HCT116 (cell line): Measurements from ENCODE around the gene ALLC. TPM values are rescaled to one million over a fixed set of nuclear protein-coding genes. Genes with fewer than 3 reads are reported as not detected.

ENCODE experiments used
- ATAC-seq: fragments of 200-7000 bp; cut with Tn5 transposase; 2 replicates; pipeline ENCODE4 v1.9.1; 2020; ENCODE audit warnings: mild to moderate bottlenecking, moderate library complexity
- BruUV-seq: library from RNA; stranded (reverse); fragments of 400-500 nt; replicated peaks from 2 replicates; lab custom pipeline; 2021; lab: Mats Ljungman, UMichigan
- CTCF ChIA-PET: fragments of 300-600 bp; sonication (Branson Sonifier 250); formaldehyde crosslinking; loops from one replicate; lab custom pipeline; 2021; ENCODE audit warnings: antibody characterized with exemption; lab: Charles Lee
- POLR2A ChIA-PET: fragments of 300-600, 350-600 bp; sonication (Branson Sonifier 250); formaldehyde crosslinking; loops from one replicate; lab custom pipeline; 2021; ENCODE audit warnings: antibody characterized with exemption; lab: Charles Lee
- RAD21 ChIA-PET, 2 experiments: fragments of 300-600 bp; sonication (Branson Sonifier 250); formaldehyde crosslinking; loops; one replicate each; lab custom pipeline; 2023; ENCODE audit warnings: low total read pairs in 2 of 2; ENCODE audit not compliant: uncharacterized antibody in 2 of 2, unreplicated experiment in 2 of 2, low non-redundant PET in 1 of 2; lab: Charles Lee
- DNase-seq: peaks from one replicate; pipeline ENCODE4 v3.0.0-alpha.2; 2010; ENCODE audit warnings: low read depth, low spot score
- H2AFZ ChIP-seq: fragments of 200-600 bp; shearing (Covaris generic), sonication (generic); 2 replicates; pipeline ENCODE4 v1.6.1; 2017; ENCODE audit warnings: low read depth, mixed run types, mixed read lengths, antibody characterized with exemption, low read length; ENCODE audit not compliant: poor library complexity, severe bottlenecking
- H3K27ac ChIP-seq: 2 replicates; pipeline ENCODE4 v1.5.1; 2012; ENCODE audit warnings: low read depth, low read length
- H3K27me3 ChIP-seq: fragments of 200-600 bp; sonication (generic); 2 replicates; pipeline ENCODE4 v1.6.1; 2016; ENCODE audit warnings: mixed run types, low read length, mixed read lengths; ENCODE audit not compliant: insufficient read depth
- H3K36me3 ChIP-seq, 2 experiments: fragments of 200-500 bp in 1 of 2; fragments of 200-600 bp in 1 of 2; sonication (Bioruptor generic) in 1 of 2; sonication (generic) in 1 of 2; 2 replicates each; pipeline versions ENCODE4 v1.5.1 to v1.6.1; 2014 to 2016; ENCODE audit warnings: low read length in 2 of 2, inconsistent platforms in 1 of 2, mixed read lengths in 1 of 2, mixed run types in 1 of 2; ENCODE audit not compliant: insufficient read depth in 2 of 2, control insufficient read depth in 1 of 2
- H3K4me1 ChIP-seq, 2 experiments: fragments of 200-600 bp in 1 of 2; sonication (generic) in 1 of 2; 2 replicates each; pipeline versions ENCODE4 v1.5.1 to v1.6.1; 2012 to 2017; ENCODE audit warnings: low read length in 2 of 2, inconsistent platforms in 1 of 2, mild to moderate bottlenecking in 1 of 2, mixed read lengths in 1 of 2, mixed run types in 1 of 2, moderate library complexity in 1 of 2; ENCODE audit not compliant: insufficient read depth in 2 of 2, control insufficient read depth in 1 of 2
- H3K4me2 ChIP-seq: fragments of 200-600 bp; sonication (generic); 2 replicates; pipeline ENCODE4 v1.6.1; 2017; ENCODE audit warnings: mixed run types, low read length, mixed read lengths
- H3K4me3 ChIP-seq, 2 experiments: fragments of 200-600 bp in 1 of 2; sonication (generic) in 1 of 2; replicated peaks in 1 of 2; 2 replicates each; pipeline ENCODE4 v1.5.1; 2011 to 2016; ENCODE audit warnings: low read length in 2 of 2, control low read depth in 1 of 2, low read depth in 1 of 2, mild to moderate bottlenecking in 1 of 2, mixed read lengths in 1 of 2, mixed run types in 1 of 2
- H3K79me2 ChIP-seq: fragments of 200-600 bp; sonication (generic); 2 replicates; pipeline ENCODE4 v1.6.1; 2017; ENCODE audit warnings: mild to moderate bottlenecking, mixed run types, low read length, moderate library complexity, mixed read lengths; ENCODE audit not compliant: insufficient read depth
- H3K9ac ChIP-seq: fragments of 200-600 bp; sonication (generic); 2 replicates; pipeline ENCODE4 v1.6.1; 2016; ENCODE audit warnings: low read length, mixed read lengths
- H3K9me2 ChIP-seq: fragments of 200-600 bp; sonication (generic), shearing (Covaris generic); 2 replicates; pipeline ENCODE4 v1.6.1; 2017; ENCODE audit warnings: mixed run types, mild to moderate bottlenecking, moderate library complexity; ENCODE audit not compliant: insufficient read depth
- H3K9me3 ChIP-seq, 2 experiments: fragments of 200-500 bp in 1 of 2; fragments of 200-600 bp in 1 of 2; sonication (Bioruptor generic) in 1 of 2; sonication (generic) in 1 of 2; 2 replicates each; pipeline ENCODE4 v1.6.1; 2014 to 2017; ENCODE audit warnings: low read length in 2 of 2, mixed read lengths in 2 of 2, inconsistent platforms in 1 of 2, low read depth in 1 of 2, mild to moderate bottlenecking in 1 of 2, mixed run types in 1 of 2, moderate library complexity in 1 of 2; ENCODE audit not compliant: control insufficient read depth in 1 of 2, insufficient read depth in 1 of 2
- H4K20me1 ChIP-seq: fragments of 200-600 bp; sonication (generic), shearing (Covaris generic); 2 replicates; pipeline ENCODE4 v1.6.1; 2017; ENCODE audit warnings: mixed run types, mild to moderate bottlenecking, moderate library complexity; ENCODE audit not compliant: insufficient read depth
- CBX3 ChIP-seq: IDR thresholded peaks from 2 replicates; pipeline ENCODE4 v1.6.1; 2012; ENCODE audit warnings: low read depth
- CEBPB ChIP-seq: IDR thresholded peaks from 2 replicates; pipeline ENCODE4 v1.6.1; 2012; ENCODE audit warnings: low read depth
- EZH2 ChIP-seq: fragments of 200-600 bp; sonication (generic); IDR thresholded peaks from 2 replicates; pipeline ENCODE4 v1.6.1; 2017; ENCODE audit warnings: antibody characterized with exemption, mixed run types
- EZH2phosphoT487 ChIP-seq: fragments of 200-600 bp; IDR thresholded peaks from 2 replicates; pipeline ENCODE4 v1.6.1; 2018; ENCODE audit warnings: antibody characterized with exemption, borderline replicate concordance
- FOSL1 ChIP-seq: IDR thresholded peaks from 2 replicates; pipeline ENCODE4 v1.6.1; 2012; ENCODE audit warnings: low read depth
- JUND ChIP-seq: IDR thresholded peaks from 2 replicates; pipeline ENCODE4 v1.6.1; 2012
- MAX ChIP-seq: IDR thresholded peaks from 2 replicates; pipeline ENCODE4 v1.6.1; 2012
- REST ChIP-seq: IDR thresholded peaks from 2 replicates; pipeline ENCODE4 v1.6.1; 2012; ENCODE audit warnings: low read depth
- SIN3A ChIP-seq: IDR thresholded peaks from 2 replicates; pipeline ENCODE4 v1.6.1; 2012; ENCODE audit warnings: low read depth
- SP1 ChIP-seq: IDR thresholded peaks from 2 replicates; pipeline ENCODE4 v1.6.1; 2012; ENCODE audit warnings: low read depth
- TCF7L2 ChIP-seq: IDR thresholded peaks from 2 replicates; pipeline ENCODE4 v1.7.0; 2011; ENCODE audit warnings: borderline replicate concordance, inconsistent platforms; ENCODE audit not compliant: insufficient read depth, insufficient read length; ENCODE audit errors: extremely low read depth
- YY1 ChIP-seq: IDR thresholded peaks from 2 replicates; pipeline ENCODE4 v1.6.1; 2011; ENCODE audit warnings: low read length, low read depth, moderate library complexity, mild to moderate bottlenecking; ENCODE audit not compliant: insufficient replicate concordance; ENCODE audit errors: extremely low read depth
- ZBTB33 ChIP-seq: IDR thresholded peaks from 2 replicates; pipeline ENCODE4 v1.6.1; 2011; ENCODE audit warnings: mild to moderate bottlenecking, low read length, moderate library complexity; ENCODE audit not compliant: insufficient replicate concordance; ENCODE audit errors: extremely low read depth
- intact Hi-C: fragments of 100-400 bp; cut with micrococcal nuclease; formaldehyde crosslinking; loops from 2 replicates; pipeline ENCODE4 v1.10.0; 2022
- total RNA-seq: library from RNA; stranded (reverse); gene quantifications from one replicate; pipeline ENCODE4 v1.2.1, GENCODE V29; 2021; ENCODE audit not compliant: unreplicated experiment
- TF ChIP-seq, protein P1 (sequence below), 3 experiments: fragments of 200-600 bp in 1 of 3; sonication (generic) in 1 of 3; IDR thresholded peaks in 2 of 3; conservative IDR thresholded peaks in 1 of 3; 2 replicates each; pipeline ENCODE4 v1.5.1; 2012 to 2017; ENCODE audit warnings: low read depth in 2 of 3, low read length in 2 of 3, antibody characterized with exemption in 1 of 3, borderline replicate concordance in 1 of 3, control low read depth in 1 of 3, mild to moderate bottlenecking in 1 of 3, mixed read lengths in 1 of 3, mixed run types in 1 of 3, moderate library complexity in 1 of 3; ENCODE audit not compliant: insufficient read depth in 1 of 3
- TF ChIP-seq, protein P2 (sequence below): IDR thresholded peaks from 2 replicates; pipeline ENCODE4 v1.6.1; 2012

Gene ALLC
- total RNA-seq, 1 experiment from 2014 or later: not detected

DNA sequence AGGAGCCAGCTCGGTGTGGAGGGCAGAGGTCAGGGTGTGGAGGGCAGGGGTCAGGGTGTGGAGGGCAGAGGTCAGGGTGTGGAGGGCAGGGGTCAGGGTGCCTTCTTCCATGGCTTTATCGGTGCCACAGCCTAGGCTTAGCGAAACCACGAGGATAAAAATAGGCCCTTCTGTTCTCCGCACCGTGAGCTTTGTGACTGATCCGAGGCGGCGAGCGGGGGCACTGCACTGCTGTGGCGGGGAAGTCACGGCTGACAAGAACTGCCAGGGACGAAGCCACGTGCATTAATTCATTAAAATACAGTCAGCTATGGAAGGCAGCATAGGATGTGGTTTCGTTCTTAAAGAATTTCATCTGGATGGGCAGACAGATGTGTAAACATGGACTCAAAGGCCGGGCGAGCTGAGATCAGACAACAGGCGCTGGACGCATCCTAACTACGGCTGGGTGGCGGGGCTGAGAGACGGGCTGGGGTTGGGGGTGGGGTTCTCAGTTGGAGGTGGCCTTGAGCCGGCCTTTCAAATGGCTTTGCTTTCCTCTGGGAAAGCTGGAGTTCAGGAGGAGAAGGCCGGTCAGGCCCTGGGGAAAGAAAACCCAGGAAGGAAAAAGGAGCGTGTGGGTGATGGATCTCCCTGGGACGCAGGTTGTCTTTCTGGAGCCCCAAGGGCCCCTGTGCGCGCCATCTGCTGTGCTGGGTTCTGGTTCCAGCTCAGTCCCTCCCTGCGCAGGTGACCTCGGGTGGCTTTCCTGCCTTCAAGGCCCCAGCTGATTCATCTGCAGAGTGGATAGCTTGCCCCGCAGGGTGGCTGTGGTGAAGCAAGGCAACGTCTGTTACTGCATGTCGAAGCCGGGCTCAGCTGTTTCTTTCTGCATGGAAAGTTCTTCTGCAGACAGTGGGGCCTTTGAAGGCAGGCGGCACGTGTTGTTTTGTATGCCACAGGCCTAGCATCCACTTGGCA is 958 bp upstream of the ALLC start:
- Histone ChIP-seq H3K9ac (no peak overlapping the region), H3K9me2 (no peaks in the 10 kb centered on the region), H2AFZ (no peak overlapping the region), H3K9me3 (no peaks in the 10 kb centered on the region), H3K4me2 (no peak overlapping the region), H4K20me1 (no peaks in the 10 kb centered on the region), H3K27ac (no peak overlapping the region), H3K4me1 (peaks cover 12 to 29% of the 10 kb centered on the region in 2 experiments), H3K27me3 (no peaks in the 10 kb centered on the region), H3K79me2 (no peaks in the 10 kb centered on the region), H3K4me3 (no peak overlapping the region), H3K36me3 (no peaks in the 10 kb centered on the region)
- ChIA-PET RAD21 (no interaction called here), POLR2A (no interaction called here), CTCF (no interaction called here)
- TF ChIP-seq CEBPB: no peak
- TF ChIP-seq TCF7L2: no peak
- TF ChIP-seq CBX3: no peak
- no peak for TF ChIP-seq SP1
- no peak for TF ChIP-seq REST
- TF ChIP-seq, protein P1, sequence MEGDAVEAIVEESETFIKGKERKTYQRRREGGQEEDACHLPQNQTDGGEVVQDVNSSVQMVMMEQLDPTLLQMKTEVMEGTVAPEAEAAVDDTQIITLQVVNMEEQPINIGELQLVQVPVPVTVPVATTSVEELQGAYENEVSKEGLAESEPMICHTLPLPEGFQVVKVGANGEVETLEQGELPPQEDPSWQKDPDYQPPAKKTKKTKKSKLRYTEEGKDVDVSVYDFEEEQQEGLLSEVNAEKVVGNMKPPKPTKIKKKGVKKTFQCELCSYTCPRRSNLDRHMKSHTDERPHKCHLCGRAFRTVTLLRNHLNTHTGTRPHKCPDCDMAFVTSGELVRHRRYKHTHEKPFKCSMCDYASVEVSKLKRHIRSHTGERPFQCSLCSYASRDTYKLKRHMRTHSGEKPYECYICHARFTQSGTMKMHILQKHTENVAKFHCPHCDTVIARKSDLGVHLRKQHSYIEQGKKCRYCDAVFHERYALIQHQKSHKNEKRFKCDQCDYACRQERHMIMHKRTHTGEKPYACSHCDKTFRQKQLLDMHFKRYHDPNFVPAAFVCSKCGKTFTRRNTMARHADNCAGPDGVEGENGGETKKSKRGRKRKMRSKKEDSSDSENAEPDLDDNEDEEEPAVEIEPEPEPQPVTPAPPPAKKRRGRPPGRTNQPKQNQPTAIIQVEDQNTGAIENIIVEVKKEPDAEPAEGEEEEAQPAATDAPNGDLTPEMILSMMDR (IDR thresholded peaks at IDR 0.05 in 2 of 3, conservative IDR thresholded peaks at IDR 0.05 in 1 of 3; ENCODE audit: borderline replicate concordance in 1 of 3, insufficient read depth in 1 of 3, low read depth in 2 of 3, low read length in 2 of 3): no peak
- TF ChIP-seq ZBTB33: no peak
- TF ChIP-seq, protein P2, sequence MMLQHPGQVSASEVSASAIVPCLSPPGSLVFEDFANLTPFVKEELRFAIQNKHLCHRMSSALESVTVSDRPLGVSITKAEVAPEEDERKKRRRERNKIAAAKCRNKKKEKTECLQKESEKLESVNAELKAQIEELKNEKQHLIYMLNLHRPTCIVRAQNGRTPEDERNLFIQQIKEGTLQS: no peak
- no peak for TF ChIP-seq EZH2phosphoT487
- TF ChIP-seq YY1: no peak
- no peak for TF ChIP-seq FOSL1
- no peak for TF ChIP-seq EZH2
- TF ChIP-seq JUND: no peak
- no peak for TF ChIP-seq MAX
- no peak for TF ChIP-seq SIN3A
- no TSS peak for BruUV-seq
- no peak for ATAC-seq
- intact Hi-C loops: loop anchor here (10.0 kb wide), 1 partner anchor 122 kb away; no protein-coding TSS in a partner anchor
- no peak for DNase-seq
